Vagina (tissue), 2 donors: ENCODE results near the gene CNTNAP4. TPM values are rescaled to one million over a fixed set of nuclear protein-coding genes. Genes with fewer than 3 reads are reported as not detected.

Experiments
- DNase-seq, 2 donors: peaks; one replicate each; pipeline ENCODE4 v3.0.0-alpha.2; 2017; ENCODE audit errors: extremely low spot score in 2 of 2
- H3K27ac ChIP-seq: fragments of 200-600 bp; sonication (generic); one replicate; pipeline ENCODE4 v1.5.1; 2019
- H3K27me3 ChIP-seq: fragments of 200-600 bp; sonication (generic); one replicate; pipeline ENCODE4 v1.5.1; 2019
- H3K36me3 ChIP-seq, 2 donors: fragments of 200-600 bp; sonication (generic); one replicate each; pipeline ENCODE4 v1.5.1; 2017 to 2019
- H3K4me1 ChIP-seq: fragments of 200-600 bp; sonication (generic); one replicate; pipeline ENCODE4 v1.5.1; 2019
- H3K4me3 ChIP-seq, 2 donors: fragments of 200-600 bp; sonication (generic); 1 replicate in 1 of 2; 2 replicates in 1 of 2; pipeline ENCODE4 v1.5.1; 2016 to 2019
- H3K9me3 ChIP-seq: fragments of 200-600 bp; sonication (generic); one replicate; pipeline ENCODE4 v1.5.1; 2019
- POLR2A ChIP-seq, 2 donors: fragments of 450-650 bp; IDR thresholded peaks; one replicate each; pipeline ENCODE4 v1.6.1; 2017; ENCODE audit warnings: antibody characterized with exemption in 2 of 2, mild to moderate bottlenecking in 2 of 2, moderate library complexity in 2 of 2
- POLR2AphosphoS5 ChIP-seq, 2 donors: sonication (generic); formaldehyde crosslinking; IDR thresholded peaks; one replicate each; pipeline ENCODE4 v1.9.0; 2017; ENCODE audit warnings: antibody characterized with exemption in 2 of 2, mild to moderate bottlenecking in 2 of 2, low read depth in 1 of 2; ENCODE audit not compliant: insufficient read depth in 1 of 2
- intact Hi-C: fragments of 100-400 bp; cut with DNase I; formaldehyde crosslinking; loops from one replicate; pipeline ENCODE4 v1.15.1; 2023
- total RNA-seq: library from RNA; depleted of rRNA; stranded (reverse); fragments of >200 nt; gene quantifications from one replicate; pipeline ENCODE4 v1.2.3, GENCODE V29; 2016
- TF ChIP-seq, protein P1 (sequence below), 3 experiments: fragments of 450-650 bp in 2 of 3; fragments of 200-600 bp in 1 of 3; sonication (generic) in 1 of 3; IDR thresholded peaks; one replicate each; pipeline ENCODE4 v1.5.1; 2017 to 2019; ENCODE audit warnings: antibody characterized with exemption in 3 of 3, mild to moderate bottlenecking in 2 of 3, moderate library complexity in 2 of 3

Gene CNTNAP4
- total RNA-seq, 1 donor from 2014 or later = 1.7 TPM

DNA sequence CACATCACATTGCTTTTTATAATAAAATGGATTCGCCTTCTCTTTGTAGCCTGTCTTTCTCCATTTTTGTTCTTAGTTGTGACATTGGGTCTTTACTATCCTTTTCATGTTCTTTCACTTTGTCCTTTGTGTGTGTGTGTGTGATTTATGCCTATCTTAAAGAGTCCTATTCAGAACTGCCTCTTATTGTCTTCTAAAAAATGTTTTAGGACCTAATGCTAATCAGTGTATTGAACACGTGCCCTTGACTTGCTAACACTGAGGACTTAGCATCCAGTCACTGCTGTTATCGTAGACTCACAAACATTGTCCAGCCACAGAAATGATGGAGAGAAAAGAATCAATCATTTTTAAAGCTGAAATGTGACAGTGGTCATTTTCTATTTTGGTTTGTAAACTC is 251.9 kb downstream of the CNTNAP4 start:
- H3K27me3 ChIP-seq = no peaks in the 10 kb centered on the region
- H3K9me3 ChIP-seq = no peaks in the 10 kb centered on the region
- H3K4me1 ChIP-seq = no peaks in the 10 kb centered on the region
- TF ChIP-seq POLR2AphosphoS5 (IDR thresholded peaks at IDR 0.05; ENCODE audit: insufficient read depth in 1 of 2, low read depth in 1 of 2) = no peak
- TF ChIP-seq, protein P1, sequence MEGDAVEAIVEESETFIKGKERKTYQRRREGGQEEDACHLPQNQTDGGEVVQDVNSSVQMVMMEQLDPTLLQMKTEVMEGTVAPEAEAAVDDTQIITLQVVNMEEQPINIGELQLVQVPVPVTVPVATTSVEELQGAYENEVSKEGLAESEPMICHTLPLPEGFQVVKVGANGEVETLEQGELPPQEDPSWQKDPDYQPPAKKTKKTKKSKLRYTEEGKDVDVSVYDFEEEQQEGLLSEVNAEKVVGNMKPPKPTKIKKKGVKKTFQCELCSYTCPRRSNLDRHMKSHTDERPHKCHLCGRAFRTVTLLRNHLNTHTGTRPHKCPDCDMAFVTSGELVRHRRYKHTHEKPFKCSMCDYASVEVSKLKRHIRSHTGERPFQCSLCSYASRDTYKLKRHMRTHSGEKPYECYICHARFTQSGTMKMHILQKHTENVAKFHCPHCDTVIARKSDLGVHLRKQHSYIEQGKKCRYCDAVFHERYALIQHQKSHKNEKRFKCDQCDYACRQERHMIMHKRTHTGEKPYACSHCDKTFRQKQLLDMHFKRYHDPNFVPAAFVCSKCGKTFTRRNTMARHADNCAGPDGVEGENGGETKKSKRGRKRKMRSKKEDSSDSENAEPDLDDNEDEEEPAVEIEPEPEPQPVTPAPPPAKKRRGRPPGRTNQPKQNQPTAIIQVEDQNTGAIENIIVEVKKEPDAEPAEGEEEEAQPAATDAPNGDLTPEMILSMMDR (IDR thresholded peaks at IDR 0.05) = no peak
- TF ChIP-seq POLR2A (IDR thresholded peaks at IDR 0.05) = no peak
- H3K27ac ChIP-seq = no peak overlapping the region
- no peak overlapping the region for H3K4me3 ChIP-seq
- no peak for DNase-seq
- intact Hi-C loops = no loop called here
- H3K36me3 ChIP-seq = no peaks in the 10 kb centered on the region

- intact Hi-C loops = no loop called here
- no peaks in the 10 kb centered on the region for H3K36me3 ChIP-seq
- TF ChIP-seq, protein P1 (IDR thresholded peaks at IDR 0.05) = no peak
- TF ChIP-seq POLR2A (IDR thresholded peaks at IDR 0.05) (no peak), POLR2AphosphoS5 (IDR thresholded peaks at IDR 0.05; ENCODE audit: insufficient read depth in 1 of 2, low read depth in 1 of 2) (no peak)
These were observed 254.0 kb downstream of the CNTNAP4 start for GRCh38 chr16:76531236-76531635.

DNA sequence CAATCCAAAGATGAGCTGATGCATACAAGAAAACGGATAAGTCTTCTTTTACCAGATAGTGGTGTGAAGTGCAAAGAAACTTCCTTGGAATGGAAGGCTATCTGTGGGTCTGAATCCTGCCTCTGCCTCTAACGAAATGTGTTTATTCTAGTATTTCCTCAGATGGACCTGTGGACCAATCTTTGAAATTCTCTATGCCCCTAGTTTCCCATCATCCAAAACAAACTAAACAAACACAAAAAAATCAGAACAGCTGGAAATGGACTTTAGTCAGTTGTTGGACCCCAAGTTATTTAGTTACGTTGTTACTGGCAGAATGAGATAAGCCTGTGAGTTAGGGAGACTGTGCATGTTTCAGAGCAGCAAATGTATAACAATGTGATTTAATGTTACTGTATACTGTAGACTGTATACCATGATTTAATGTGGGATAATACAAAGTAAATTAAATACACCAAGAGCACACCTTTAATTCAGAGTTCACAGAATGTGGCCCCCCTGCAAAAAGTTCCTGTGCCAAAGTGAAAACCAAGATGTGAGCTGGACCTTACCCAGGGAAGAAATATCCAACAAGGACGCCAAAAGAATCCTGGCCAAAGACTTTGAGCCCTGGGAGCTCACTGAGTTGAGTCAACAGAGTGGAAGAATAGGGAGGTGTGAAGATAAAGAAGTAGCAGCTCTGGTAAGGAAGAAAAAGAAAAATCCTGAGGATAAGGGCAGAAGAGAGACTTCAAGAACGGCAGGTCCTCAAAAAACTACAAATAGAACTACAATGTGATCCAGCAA is 255.2 kb downstream of the CNTNAP4 start:
- no peak overlapping the region for H3K4me3 ChIP-seq
- intact Hi-C loops = no loop called here

More at GRCh38 chr16:76531236-76531635, 254.0 kb downstream of the CNTNAP4 start:
- no peak for DNase-seq
- Histone ChIP-seq H3K4me3 (no peak overlapping the region), H3K9me3 (no peaks in the 10 kb centered on the region), H3K4me1 (no peaks in the 10 kb centered on the region), H3K27me3 (no peaks in the 10 kb centered on the region), H3K27ac (no peak overlapping the region)

GRCh38 chr16:76539609-76540008 is 262.4 kb downstream of the CNTNAP4 start:
- H3K9me3 ChIP-seq = no peaks in the 10 kb centered on the region
- intact Hi-C loops = no loop called here

More for the DNA sequence above, 255.2 kb downstream of the CNTNAP4 start:
- H3K4me1 ChIP-seq = no peaks in the 10 kb centered on the region
- H3K36me3 ChIP-seq = no peaks in the 10 kb centered on the region
- TF ChIP-seq POLR2A (IDR thresholded peaks at IDR 0.05) = no peak
- TF ChIP-seq, protein P1 (IDR thresholded peaks at IDR 0.05) = no peak
- TF ChIP-seq POLR2AphosphoS5 (IDR thresholded peaks at IDR 0.05; ENCODE audit: insufficient read depth in 1 of 2, low read depth in 1 of 2) = no peak
- no peaks in the 10 kb centered on the region for H3K9me3 ChIP-seq
- H3K27ac ChIP-seq = no peak overlapping the region
- no peaks in the 10 kb centered on the region for H3K27me3 ChIP-seq
- no peak for DNase-seq

DNA sequence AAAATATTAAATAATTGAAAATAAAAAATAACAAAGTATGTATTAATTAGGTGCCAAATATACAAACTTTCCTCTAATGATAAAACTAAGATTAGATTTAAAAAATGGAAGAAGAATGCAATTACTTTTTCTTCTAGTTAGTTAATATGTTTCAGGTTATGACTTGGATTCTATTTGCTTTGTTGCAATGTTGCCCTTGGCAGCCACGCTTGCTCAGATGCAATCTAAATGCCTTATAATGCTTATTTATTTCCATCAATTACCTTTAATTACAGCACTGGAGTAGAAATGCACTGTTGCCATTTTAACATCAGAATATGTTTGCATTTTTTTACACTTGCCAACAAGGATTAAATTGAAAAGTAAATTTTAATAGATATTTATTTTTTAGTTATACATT is 263.9 kb downstream of the CNTNAP4 start:
- H3K27ac ChIP-seq = no peak overlapping the region
- no peak overlapping the region for H3K4me3 ChIP-seq
- intact Hi-C loops = no loop called here
- no peaks in the 10 kb centered on the region for H3K4me1 ChIP-seq
- DNase-seq = no peak
- no peak for TF ChIP-seq POLR2AphosphoS5 (IDR thresholded peaks at IDR 0.05; ENCODE audit: insufficient read depth in 1 of 2, low read depth in 1 of 2)
- TF ChIP-seq, protein P1 (IDR thresholded peaks at IDR 0.05) = no peak
- no peak for TF ChIP-seq POLR2A (IDR thresholded peaks at IDR 0.05)
- H3K9me3 ChIP-seq = no peaks in the 10 kb centered on the region
- no peaks in the 10 kb centered on the region for H3K27me3 ChIP-seq
- H3K36me3 ChIP-seq = no peaks in the 10 kb centered on the region

More at GRCh38 chr16:76539609-76540008, 262.4 kb downstream of the CNTNAP4 start:
- no peaks in the 10 kb centered on the region for H3K4me1 ChIP-seq
- no peak overlapping the region for H3K4me3 ChIP-seq
- no peak overlapping the region for H3K27ac ChIP-seq
- no peak for DNase-seq
- no peaks in the 10 kb centered on the region for H3K27me3 ChIP-seq
- H3K36me3 ChIP-seq = no peaks in the 10 kb centered on the region
- TF ChIP-seq POLR2AphosphoS5 (IDR thresholded peaks at IDR 0.05; ENCODE audit: insufficient read depth in 1 of 2, low read depth in 1 of 2) = no peak
- no peak for TF ChIP-seq POLR2A (IDR thresholded peaks at IDR 0.05)
